GM19240 (cell line): ENCODE results near the gene RCSD1.
"Not testable (repeated sequence)": the region's sequence is repeated elsewhere in the genome, so short reads cannot be mapped to it uniquely, and the experiment has no call there.

ENCODE experiments used
- DNase-seq: peaks from one replicate; pipeline ENCODE4 v3.0.0; 2011; ENCODE audit warnings: low spot score; ENCODE audit not compliant: insufficient read length

RCSD1 gene

GRCh38 chr1:167739752-167740151 lies 109.7 kb downstream of the RCSD1 start:
- DNase-seq: no peak

GRCh38 chr1:167741103-167741502 lies 111.1 kb downstream of the RCSD1 start:
- not testable (repeated sequence) for DNase-seq

- not testable (repeated sequence) for DNase-seq
Measured at GRCh38 chr1:167742392-167743057, 112.5 kb downstream of the RCSD1 start.

GRCh38 chr1:167744901-167745300 lies 114.9 kb downstream of the RCSD1 start:
- DNase-seq: no peak

GRCh38 chr1:167746013-167746672 lies 116.1 kb downstream of the RCSD1 start:
- DNase-seq: no peak

GRCh38 chr1:167746988-167747655 lies 117.1 kb downstream of the RCSD1 start:
- no peak for DNase-seq

GRCh38 chr1:167747988-167748387 lies 118.0 kb downstream of the RCSD1 start:
- no peak for DNase-seq

- DNase-seq: no peak
Measured at GRCh38 chr1:167748906-167749305, 118.9 kb downstream of the RCSD1 start.

GRCh38 chr1:167749741-167750140 lies 119.7 kb downstream of the RCSD1 start:
- DNase-seq: no peak

- DNase-seq: no peak
Measured at GRCh38 chr1:167750641-167751040, 120.6 kb downstream of the RCSD1 start.

- no peak for DNase-seq
Measured at GRCh38 chr1:167751676-167752075, 121.6 kb downstream of the RCSD1 start.

- no peak for DNase-seq
Measured at GRCh38 chr1:167752219-167752985, 122.4 kb downstream of the RCSD1 start.

GRCh38 chr1:167755654-167756053 lies 125.6 kb downstream of the RCSD1 start:
- DNase-seq: no peak
